HG03378 (cell line): Measurements from ENCODE around the gene DPEP1.
"Not testable (repeated sequence)": the region's sequence is repeated elsewhere in the genome, so short reads cannot be mapped to it uniquely, and the experiment has no call there.

Experiments
- ATAC-seq: cut with Tn5 transposase; IDR thresholded peaks from one replicate; pipeline ENCODE4 v1.9.1; 2021; ENCODE audit warnings: mild to moderate bottlenecking, moderate library complexity; ENCODE audit not compliant: unreplicated experiment

The DPEP1 gene

GRCh38 chr16:89645122-89645521 is 31.7 kb downstream of the DPEP1 start:
- ATAC-seq, result no peak

GRCh38 chr16:89646270-89646669 is 32.8 kb downstream of the DPEP1 start:
- ATAC-seq, result no peak

GRCh38 chr16:89646906-89647305 is 33.5 kb downstream of the DPEP1 start:
- ATAC-seq, result no peak

GRCh38 chr16:89651584-89651983 is 38.1 kb downstream of the DPEP1 start:
- no peak for ATAC-seq

GRCh38 chr16:89653656-89654295 is 40.3 kb downstream of the DPEP1 start:
- no peak for ATAC-seq

- no peak for ATAC-seq
Measured at GRCh38 chr16:89655062-89655643, 41.7 kb downstream of the DPEP1 start.

GRCh38 chr16:89656435-89657121 is 43.1 kb downstream of the DPEP1 start:
- no peak for ATAC-seq

GRCh38 chr16:89657442-89658220 is 44.2 kb downstream of the DPEP1 start, which contains the start of the genes CHMP1A and SPATA33:
Gene CHMP1A, minus strand, starts transcription at chr16:89657708. Its CDS starts 120 bp downstream, at chr16:89657588.
Gene SPATA33, plus strand, starts transcription at chr16:89657836. Its CDS starts 76 bp downstream, at chr16:89657912.
- peak; percentile 71 for ATAC-seq

GRCh38 chr16:89658221-89658879 is 44.9 kb downstream of the DPEP1 start:
- ATAC-seq, result no peak

- no peak for ATAC-seq
Measured at GRCh38 chr16:89660146-89660545, 46.7 kb downstream of the DPEP1 start.

GRCh38 chr16:89661215-89661614 is 47.8 kb downstream of the DPEP1 start:
- ATAC-seq, result no peak

- not testable (repeated sequence) for ATAC-seq
Measured at GRCh38 chr16:89664238-89664637, 50.8 kb downstream of the DPEP1 start.

GRCh38 chr16:89667000-89667399 is 53.6 kb downstream of the DPEP1 start:
- ATAC-seq, result not testable (repeated sequence)

- ATAC-seq, result no peak
Measured at GRCh38 chr16:89667633-89668032, 54.2 kb downstream of the DPEP1 start.

GRCh38 chr16:89668790-89669158 is 55.3 kb downstream of the DPEP1 start:
- no peak for ATAC-seq

- ATAC-seq, result no peak
Measured at GRCh38 chr16:89669755-89670154, 56.3 kb downstream of the DPEP1 start.

GRCh38 chr16:89670496-89671431 is 57.3 kb downstream of the DPEP1 start:
- no peak for ATAC-seq

- ATAC-seq, result not testable (repeated sequence)
Measured at GRCh38 chr16:89671565-89671964, 58.1 kb downstream of the DPEP1 start.

GRCh38 chr16:89672177-89672941 is 58.9 kb downstream of the DPEP1 start:
- no peak for ATAC-seq
